Fibroblast of the aortic adventitia (primary cell): ENCODE measurements around the gene CERS6. TPM values are rescaled to one million over a fixed set of nuclear protein-coding genes. Genes with fewer than 3 reads are reported as not detected.

ENCODE experiments used
- DNase-seq: peaks from one replicate; pipeline ENCODE4 v3.0.0-alpha.2; 2010; ENCODE audit warnings: low read depth
- H3K4me3 ChIP-seq: 2 replicates; pipeline ENCODE4 v1.5.1; 2011; ENCODE audit warnings: low read depth, mild to moderate bottlenecking, control low read depth, low read length, moderate library complexity
- CTCF ChIP-seq: IDR thresholded peaks from 2 replicates; pipeline ENCODE4 v1.5.1; 2011; ENCODE audit warnings: mild to moderate bottlenecking, low read length, control low read depth, inconsistent platforms; ENCODE audit not compliant: insufficient read depth
- total RNA-seq: library from RNA; depleted of rRNA; stranded (reverse); fragments of >200 nt; gene quantifications from 2 replicates; pipeline ENCODE4 v1.2.3, GENCODE V29; 2012; ENCODE audit warnings: low replicate concordance

The CERS6 gene
- total RNA-seq, 1 donor: 14.2 TPM

GRCh38 chr2:168538534-168538933 lies 82.5 kb downstream of the CERS6 start:
- no peak for TF ChIP-seq CTCF
- no peak for DNase-seq
- no peak overlapping the region for H3K4me3 ChIP-seq

- H3K4me3 ChIP-seq: no peak overlapping the region
- TF ChIP-seq CTCF: no peak
These were observed 83.9 kb downstream of the CERS6 start for GRCh38 chr2:168539945-168540344.

GRCh38 chr2:168541858-168542257 lies 85.8 kb downstream of the CERS6 start:
- no peak overlapping the region for H3K4me3 ChIP-seq
- TF ChIP-seq CTCF: no peak
- no peak for DNase-seq

More at GRCh38 chr2:168539945-168540344, 83.9 kb downstream of the CERS6 start:
- DNase-seq: no peak

DNA sequence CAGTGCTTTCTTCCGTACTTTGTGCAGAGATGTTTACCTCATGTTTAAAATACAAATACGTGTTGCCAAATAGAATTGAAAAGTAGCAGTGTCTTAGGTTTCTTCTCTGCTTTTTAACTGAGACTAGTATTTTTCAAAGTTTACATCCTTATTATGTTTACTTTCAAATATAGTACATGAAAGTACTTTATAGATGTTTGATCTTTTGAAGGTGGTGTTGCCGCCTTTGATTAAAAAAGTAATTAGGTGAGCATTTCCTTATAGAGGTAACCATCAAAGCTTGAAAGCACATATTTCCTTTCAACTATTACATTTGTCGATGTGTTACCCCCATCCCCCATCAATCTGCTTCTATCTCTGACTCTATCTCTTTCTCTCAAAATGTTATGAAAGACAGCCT lies 87.0 kb downstream of the CERS6 start:
- no peak for DNase-seq
- TF ChIP-seq CTCF: no peak
- no peak overlapping the region for H3K4me3 ChIP-seq

DNA sequence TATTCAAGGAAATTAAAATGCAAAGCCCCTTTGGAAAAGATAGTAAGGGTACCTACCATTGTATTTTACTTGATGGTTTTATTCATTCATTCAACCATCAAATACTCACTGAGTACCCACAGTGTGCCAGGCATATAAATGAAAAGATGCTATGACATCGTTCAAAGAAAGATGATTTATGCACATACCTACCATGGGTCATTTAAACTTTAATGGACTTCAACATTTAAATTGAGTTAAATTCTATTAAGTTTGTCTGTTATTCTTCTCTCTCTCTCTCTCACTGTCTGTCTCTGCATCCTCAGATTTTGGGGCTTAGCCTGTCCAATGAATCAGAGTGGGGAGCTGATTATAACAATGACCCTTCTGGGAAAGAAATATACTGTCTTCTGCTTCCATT lies 87.9 kb downstream of the CERS6 start:
- no peak for DNase-seq
- H3K4me3 ChIP-seq: no peak overlapping the region
- TF ChIP-seq CTCF: no peak

DNA sequence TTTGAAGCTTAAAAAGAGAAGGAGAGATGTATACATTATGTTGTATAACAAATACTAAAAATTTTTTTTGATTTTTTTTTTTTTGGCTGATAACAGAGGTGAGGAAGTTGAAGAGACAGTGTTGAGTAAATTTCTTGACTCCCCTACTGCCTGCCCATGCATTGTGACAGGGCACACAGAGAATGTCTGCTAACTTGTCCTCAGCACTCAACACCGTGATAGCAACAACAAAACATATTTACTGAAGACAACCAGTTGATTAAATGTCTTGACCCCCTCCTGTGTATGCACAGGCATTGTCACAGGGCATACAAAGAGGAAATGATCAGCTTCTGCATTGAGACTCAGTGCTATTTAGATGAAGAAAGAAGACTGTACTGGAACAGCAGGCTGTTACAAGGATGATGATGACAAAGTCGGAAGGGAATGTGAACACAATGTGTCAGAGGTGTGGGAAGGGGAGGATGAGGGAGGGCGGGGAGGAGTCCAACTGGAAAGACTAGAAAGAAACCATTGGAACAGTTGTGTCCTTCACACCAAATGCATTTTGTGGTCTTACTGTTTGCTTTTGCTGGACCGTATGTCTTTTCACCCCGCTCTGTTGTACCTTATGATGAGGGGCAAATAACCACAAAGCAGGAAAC lies 89.5 kb downstream of the CERS6 start:
- no peak overlapping the region for H3K4me3 ChIP-seq
- no peak for TF ChIP-seq CTCF

GRCh38 chr2:168550670-168551069 lies 94.6 kb downstream of the CERS6 start:
- no peak for TF ChIP-seq CTCF
- DNase-seq: no peak
- no peak overlapping the region for H3K4me3 ChIP-seq

More for the DNA sequence above, 89.5 kb downstream of the CERS6 start:
- peak; percentile 62 for DNase-seq
